ENCODE measurements around the gene TMEFF2. TPM values are rescaled to one million over a fixed set of nuclear protein-coding genes. Genes with fewer than 3 reads are reported as not detected.

TMEFF2 gene
- total and polyA plus RNA-seq, 3 experiments from 2014 or later = not detected

GRCh38 chr2:192047315-192048107 lies 147.2 kb downstream of the TMEFF2 start:
- Mint-ChIP-seq H3K27me3 (peaks cover 0 to 14% of the 10 kb centered on the region in 2 donors), H3K36me3 (no peaks in the 10 kb centered on the region), H3K9me3 (no peaks in the 10 kb centered on the region), H3K27ac (no peak overlapping the region), H3K4me3 (no peak overlapping the region), H3K4me1 (no peaks in the 10 kb centered on the region)
- CTCF ChIA-PET = no interaction called here
- no peaks in the 10 kb centered on the region for H3K9me3 ChIP-seq (ENCODE audit: low read length)
- no peak overlapping the region for H3K27ac ChIP-seq (ENCODE audit: low read depth, low read length)
- no peaks in the 10 kb centered on the region for H3K36me3 ChIP-seq (ENCODE audit: insufficient read depth, low read length)
- DNase-seq = no peak
- POLR2A ChIA-PET = no interaction called here
- H3K4me1 ChIP-seq (ENCODE audit: insufficient read depth, low read length) = no peaks in the 10 kb centered on the region
- H3K4me3 ChIP-seq (ENCODE audit: low read length) = no peak overlapping the region
- H3K27me3 ChIP-seq (ENCODE audit: insufficient read depth, low read length, poor library complexity, severe bottlenecking) = no peaks in the 10 kb centered on the region

- Mint-ChIP-seq H3K36me3 (no peaks in the 10 kb centered on the region), H3K27me3 (peaks cover 0 to 11% of the 10 kb centered on the region in 2 donors), H3K4me1 (no peaks in the 10 kb centered on the region), H3K27ac (no peak overlapping the region), H3K9me3 (no peaks in the 10 kb centered on the region), H3K4me3 (no peak overlapping the region)
- ChIA-PET CTCF (no interaction called here), POLR2A (no interaction called here)
- no peaks in the 10 kb centered on the region for H3K36me3 ChIP-seq (ENCODE audit: insufficient read depth, low read length)
- H3K27ac ChIP-seq (ENCODE audit: low read depth, low read length) = no peak overlapping the region
- H3K4me3 ChIP-seq (ENCODE audit: low read length) = no peak overlapping the region
- no peaks in the 10 kb centered on the region for H3K9me3 ChIP-seq (ENCODE audit: low read length)
- no peaks in the 10 kb centered on the region for H3K27me3 ChIP-seq (ENCODE audit: insufficient read depth, low read length, poor library complexity, severe bottlenecking)
- no peak for DNase-seq
- H3K4me1 ChIP-seq (ENCODE audit: insufficient read depth, low read length) = no peaks in the 10 kb centered on the region
Observed at GRCh38 chr2:192044496-192044895, 150.2 kb downstream of the TMEFF2 start.

- H3K4me1 Mint-ChIP-seq = no peaks in the 10 kb centered on the region
Observed at GRCh38 chr2:192043216-192043870, 151.4 kb downstream of the TMEFF2 start.

GRCh38 chr2:192042126-192042525 lies 152.6 kb downstream of the TMEFF2 start:
- no peaks in the 10 kb centered on the region for H3K9me3 Mint-ChIP-seq
- H3K36me3 ChIP-seq (ENCODE audit: insufficient read depth, low read length) = no peaks in the 10 kb centered on the region
- POLR2A ChIA-PET = no interaction called here
- no peaks in the 10 kb centered on the region for H3K36me3 Mint-ChIP-seq
- H3K4me1 ChIP-seq (ENCODE audit: insufficient read depth, low read length) = no peaks in the 10 kb centered on the region
- H3K9me3 ChIP-seq (ENCODE audit: low read length) = no peaks in the 10 kb centered on the region
- H3K27ac Mint-ChIP-seq = no peak overlapping the region
- H3K27me3 ChIP-seq (ENCODE audit: insufficient read depth, low read length, poor library complexity, severe bottlenecking) = no peaks in the 10 kb centered on the region
- H3K4me3 ChIP-seq (ENCODE audit: low read length) = no peak overlapping the region
- H3K27me3 Mint-ChIP-seq = peaks cover 4 to 6% of the 10 kb centered on the region in 2 donors
- H3K4me3 Mint-ChIP-seq = no peak overlapping the region
- no peaks in the 10 kb centered on the region for H3K4me1 Mint-ChIP-seq
- CTCF ChIA-PET = no interaction called here
- no peak overlapping the region for H3K27ac ChIP-seq (ENCODE audit: low read depth, low read length)
- no peak for DNase-seq

More at GRCh38 chr2:192043216-192043870, 151.4 kb downstream of the TMEFF2 start:
- CTCF ChIA-PET = no interaction called here
- Mint-ChIP-seq H3K27ac (no peak overlapping the region), H3K27me3 (peaks cover 0 to 6% of the 10 kb centered on the region in 2 donors), H3K36me3 (no peaks in the 10 kb centered on the region), H3K9me3 (no peaks in the 10 kb centered on the region), H3K4me3 (no peak overlapping the region)
- H3K4me3 ChIP-seq (ENCODE audit: low read length) = no peak overlapping the region
- no peaks in the 10 kb centered on the region for H3K9me3 ChIP-seq (ENCODE audit: low read length)
- DNase-seq = no peak
- no peaks in the 10 kb centered on the region for H3K36me3 ChIP-seq (ENCODE audit: insufficient read depth, low read length)
- H3K27ac ChIP-seq (ENCODE audit: low read depth, low read length) = no peak overlapping the region
- H3K27me3 ChIP-seq (ENCODE audit: insufficient read depth, low read length, poor library complexity, severe bottlenecking) = no peaks in the 10 kb centered on the region
- no peaks in the 10 kb centered on the region for H3K4me1 ChIP-seq (ENCODE audit: insufficient read depth, low read length)
- POLR2A ChIA-PET = no interaction called here

- H3K27me3 ChIP-seq (ENCODE audit: insufficient read depth, low read length, poor library complexity, severe bottlenecking) = no peaks in the 10 kb centered on the region
- Mint-ChIP-seq H3K36me3 (no peaks in the 10 kb centered on the region), H3K4me1 (no peaks in the 10 kb centered on the region), H3K27me3 (peaks cover 5 to 6% of the 10 kb centered on the region in 2 donors), H3K9me3 (no peaks in the 10 kb centered on the region), H3K4me3 (no peak overlapping the region), H3K27ac (no peak overlapping the region)
- H3K27ac ChIP-seq (ENCODE audit: low read depth, low read length) = no peak overlapping the region
- no peak overlapping the region for H3K4me3 ChIP-seq (ENCODE audit: low read length)
- POLR2A ChIA-PET = no interaction called here
- CTCF ChIA-PET = no interaction called here
- H3K4me1 ChIP-seq (ENCODE audit: insufficient read depth, low read length) = no peaks in the 10 kb centered on the region
- no peak for DNase-seq
- H3K36me3 ChIP-seq (ENCODE audit: insufficient read depth, low read length) = no peaks in the 10 kb centered on the region
- no peaks in the 10 kb centered on the region for H3K9me3 ChIP-seq (ENCODE audit: low read length)
Observed at GRCh38 chr2:192038110-192038509, 156.6 kb downstream of the TMEFF2 start.

- Mint-ChIP-seq H3K4me1 (no peaks in the 10 kb centered on the region), H3K27me3 (peaks cover 0 to 5% of the 10 kb centered on the region in 2 donors), H3K4me3 (no peak overlapping the region), H3K27ac (no peak overlapping the region), H3K36me3 (no peaks in the 10 kb centered on the region), H3K9me3 (no peaks in the 10 kb centered on the region)
- DNase-seq = no peak
- Histone ChIP-seq H3K9me3 (ENCODE audit: low read length) (no peaks in the 10 kb centered on the region), H3K36me3 (ENCODE audit: insufficient read depth, low read length) (no peaks in the 10 kb centered on the region), H3K27ac (ENCODE audit: low read depth, low read length) (no peak overlapping the region), H3K4me3 (ENCODE audit: low read length) (no peak overlapping the region), H3K27me3 (ENCODE audit: insufficient read depth, low read length, poor library complexity, severe bottlenecking) (no peaks in the 10 kb centered on the region), H3K4me1 (ENCODE audit: insufficient read depth, low read length) (no peaks in the 10 kb centered on the region)
- ChIA-PET POLR2A (no interaction called here), CTCF (no interaction called here)
Observed at GRCh38 chr2:192035731-192036442, 158.8 kb downstream of the TMEFF2 start.

GRCh38 chr2:192030856-192031255 lies 163.9 kb downstream of the TMEFF2 start:
- H3K4me3 Mint-ChIP-seq = no peak overlapping the region
- Histone ChIP-seq H3K4me3 (ENCODE audit: low read length) (no peak overlapping the region), H3K27me3 (ENCODE audit: insufficient read depth, low read length, poor library complexity, severe bottlenecking) (no peaks in the 10 kb centered on the region), H3K36me3 (ENCODE audit: insufficient read depth, low read length) (no peaks in the 10 kb centered on the region), H3K4me1 (ENCODE audit: insufficient read depth, low read length) (no peaks in the 10 kb centered on the region), H3K9me3 (ENCODE audit: low read length) (no peaks in the 10 kb centered on the region), H3K27ac (ENCODE audit: low read depth, low read length) (no peak overlapping the region)
- no peak for DNase-seq
- peaks cover 1 to 10% of the 10 kb centered on the region in 2 donors for H3K27me3 Mint-ChIP-seq
- ChIA-PET POLR2A (no interaction called here), CTCF (no interaction called here)
- no peak overlapping the region for H3K27ac Mint-ChIP-seq
- no peaks in the 10 kb centered on the region for H3K9me3 Mint-ChIP-seq
- no peaks in the 10 kb centered on the region for H3K4me1 Mint-ChIP-seq
- no peaks in the 10 kb centered on the region for H3K36me3 Mint-ChIP-seq

GRCh38 chr2:192030289-192030688 lies 164.4 kb downstream of the TMEFF2 start:
- H3K4me1 Mint-ChIP-seq = no peaks in the 10 kb centered on the region
- CTCF ChIA-PET = no interaction called here
- POLR2A ChIA-PET = no interaction called here

More at GRCh38 chr2:192030289-192030688, 164.4 kb downstream of the TMEFF2 start:
- no peak for DNase-seq
- Histone ChIP-seq H3K36me3 (ENCODE audit: insufficient read depth, low read length) (no peaks in the 10 kb centered on the region), H3K9me3 (ENCODE audit: low read length) (no peaks in the 10 kb centered on the region), H3K4me3 (ENCODE audit: low read length) (no peak overlapping the region), H3K27ac (ENCODE audit: low read depth, low read length) (no peak overlapping the region), H3K4me1 (ENCODE audit: insufficient read depth, low read length) (no peaks in the 10 kb centered on the region), H3K27me3 (ENCODE audit: insufficient read depth, low read length, poor library complexity, severe bottlenecking) (no peaks in the 10 kb centered on the region)
- Mint-ChIP-seq H3K36me3 (no peaks in the 10 kb centered on the region), H3K4me3 (no peak overlapping the region), H3K27me3 (peaks cover 0 to 10% of the 10 kb centered on the region in 2 donors), H3K27ac (no peak overlapping the region), H3K9me3 (no peaks in the 10 kb centered on the region)
